GM18520 (cell line): ENCODE data around the gene GALNT13.

ENCODE experiments used
- ATAC-seq: cut with Tn5 transposase; IDR thresholded peaks from one replicate; pipeline ENCODE4 v1.9.1; 2021; ENCODE audit not compliant: unreplicated experiment

Gene GALNT13

GRCh38 chr2:154289870-154290269 is 418.1 kb downstream of the GALNT13 start:
- no peak for ATAC-seq

- no peak for ATAC-seq
Measured at GRCh38 chr2:154291511-154291910, 419.8 kb downstream of the GALNT13 start.

GRCh38 chr2:154291927-154292326 is 420.2 kb downstream of the GALNT13 start:
- ATAC-seq: no peak

GRCh38 chr2:154293864-154294263 is 422.1 kb downstream of the GALNT13 start:
- no peak for ATAC-seq

GRCh38 chr2:154306266-154306970 is 434.7 kb downstream of the GALNT13 start:
- no peak for ATAC-seq

GRCh38 chr2:154307007-154307406 is 435.3 kb downstream of the GALNT13 start:
- no peak for ATAC-seq

GRCh38 chr2:154324601-154325000 is 452.9 kb downstream of the GALNT13 start:
- no peak for ATAC-seq

- ATAC-seq: no peak
Measured at GRCh38 chr2:154329510-154329909, 457.8 kb downstream of the GALNT13 start.

- ATAC-seq: no peak
Measured at GRCh38 chr2:154331784-154332183, 460.1 kb downstream of the GALNT13 start.

- no peak for ATAC-seq
Measured at GRCh38 chr2:154336201-154336600, 464.5 kb downstream of the GALNT13 start.

- no peak for ATAC-seq
Measured at GRCh38 chr2:154338352-154338967, 466.7 kb downstream of the GALNT13 start.

GRCh38 chr2:154343282-154343681 is 471.6 kb downstream of the GALNT13 start:
- no peak for ATAC-seq

- no peak for ATAC-seq
Measured at GRCh38 chr2:154350911-154351310, 479.2 kb downstream of the GALNT13 start.

GRCh38 chr2:154361276-154361675 is 489.6 kb downstream of the GALNT13 start:
- no peak for ATAC-seq

- no peak for ATAC-seq
Measured at GRCh38 chr2:154368153-154368552, 496.4 kb downstream of the GALNT13 start.

- no peak for ATAC-seq
Measured at GRCh38 chr2:154370873-154371272, 499.2 kb downstream of the GALNT13 start.

- no peak for ATAC-seq
Measured at GRCh38 chr2:154374416-154374815, 502.7 kb downstream of the GALNT13 start.

GRCh38 chr2:154375579-154375931 is 503.8 kb downstream of the GALNT13 start:
- no peak for ATAC-seq

GRCh38 chr2:154381931-154382794 is 510.4 kb downstream of the GALNT13 start:
- no peak for ATAC-seq

- no peak for ATAC-seq
Measured at GRCh38 chr2:154386186-154386585, 514.5 kb downstream of the GALNT13 start.

- no peak for ATAC-seq
Measured at GRCh38 chr2:154391051-154391450, 519.3 kb downstream of the GALNT13 start.

GRCh38 chr2:154392256-154392655 is 520.5 kb downstream of the GALNT13 start:
- ATAC-seq: peak; percentile 45
